ENCODE data around the gene KCNJ9.
"Not testable (repeated sequence)": the region's sequence is repeated elsewhere in the genome, so short reads cannot be mapped to it uniquely, and the experiment has no call there.

The KCNJ9 gene

DNA sequence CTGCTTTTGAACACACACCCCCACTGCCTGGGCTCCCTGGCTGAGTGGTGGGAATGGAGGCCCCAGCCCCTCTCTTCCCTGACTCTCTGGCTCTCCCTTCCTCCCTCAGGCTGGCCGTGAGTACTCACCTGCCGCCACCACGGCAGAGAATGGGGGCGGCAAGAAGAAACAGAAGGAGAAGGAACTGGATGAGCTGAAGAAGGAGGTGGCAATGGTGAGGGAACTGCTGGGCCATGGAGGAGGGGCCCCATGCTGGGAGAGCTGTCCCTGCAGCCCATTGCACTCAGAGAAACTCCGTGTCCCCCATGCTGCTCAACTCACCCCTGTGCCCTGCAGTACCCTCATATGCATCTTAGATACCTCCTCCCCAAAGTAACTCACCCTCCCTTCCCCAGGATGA, 39.5 kb downstream of the KCNJ9 start:
- H2AFZ ChIP-seq (ENCODE audit: low read depth, low read length): no peak overlapping the region
- no peaks in the 10 kb centered on the region for H3K9me3 ChIP-seq (ENCODE audit: low read length)
- peaks cover 10% of the 10 kb centered on the region for H3K4me1 ChIP-seq (ENCODE audit: insufficient read depth, low read length)
- H3K36me3 ChIP-seq (ENCODE audit: insufficient read depth, low read length): no peaks in the 10 kb centered on the region
- H3K27me3 ChIP-seq (ENCODE audit: insufficient read depth, low read length): no peaks in the 10 kb centered on the region
- no peak overlapping the region for H3K4me3 ChIP-seq (ENCODE audit: low read length)

GRCh38 chr1:160121388-160121787, 40.0 kb downstream of the KCNJ9 start:
- H3K4me3 ChIP-seq (ENCODE audit: low read length): no peak overlapping the region
- no peaks in the 10 kb centered on the region for H3K9me3 ChIP-seq (ENCODE audit: low read length)
- no peaks in the 10 kb centered on the region for H3K36me3 ChIP-seq (ENCODE audit: insufficient read depth, low read length)
- H3K27me3 ChIP-seq (ENCODE audit: insufficient read depth, low read length): no peaks in the 10 kb centered on the region
- H3K4me1 ChIP-seq (ENCODE audit: insufficient read depth, low read length): peaks cover 10% of the 10 kb centered on the region
- no peak overlapping the region for H2AFZ ChIP-seq (ENCODE audit: low read depth, low read length)

- H3K27me3 ChIP-seq (ENCODE audit: insufficient read depth, low read length): no peaks in the 10 kb centered on the region
Observed at GRCh38 chr1:160122978-160123495, 41.7 kb downstream of the KCNJ9 start.

DNA sequence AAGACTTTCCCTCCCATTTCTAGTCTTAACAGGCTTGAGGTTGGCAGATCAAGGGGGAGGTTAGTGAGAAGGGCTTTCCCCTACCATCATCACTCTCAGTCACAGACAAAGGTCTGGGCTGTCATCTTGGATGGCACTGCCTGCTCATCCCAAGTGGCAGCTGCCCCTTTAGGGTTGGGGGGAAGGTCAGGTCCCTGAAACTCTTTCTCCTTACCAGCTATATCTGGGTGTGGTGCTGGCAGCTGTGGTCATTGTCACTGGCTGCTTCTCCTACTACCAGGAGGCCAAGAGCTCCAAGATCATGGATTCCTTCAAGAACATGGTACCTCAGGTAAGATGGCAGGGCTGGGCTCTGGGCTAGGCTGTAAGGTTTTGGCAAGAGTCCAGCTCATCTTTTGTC, 42.4 kb downstream of the KCNJ9 start:
- no peak overlapping the region for H2AFZ ChIP-seq (ENCODE audit: low read depth, low read length)
- H3K36me3 ChIP-seq (ENCODE audit: insufficient read depth, low read length): no peaks in the 10 kb centered on the region
- H3K9me3 ChIP-seq (ENCODE audit: low read length): no peaks in the 10 kb centered on the region
- H3K4me1 ChIP-seq (ENCODE audit: insufficient read depth, low read length): no peaks in the 10 kb centered on the region
- no peak overlapping the region for H3K4me3 ChIP-seq (ENCODE audit: low read length)
- no peaks in the 10 kb centered on the region for H3K27me3 ChIP-seq (ENCODE audit: insufficient read depth, low read length)

More at GRCh38 chr1:160122978-160123495, 41.7 kb downstream of the KCNJ9 start:
- Histone ChIP-seq H2AFZ (ENCODE audit: low read depth, low read length) (no peak overlapping the region), H3K36me3 (ENCODE audit: insufficient read depth, low read length) (no peaks in the 10 kb centered on the region), H3K4me1 (ENCODE audit: insufficient read depth, low read length) (peaks cover 4% of the 10 kb centered on the region), H3K9me3 (ENCODE audit: low read length) (no peaks in the 10 kb centered on the region), H3K4me3 (ENCODE audit: low read length) (no peak overlapping the region)

- H3K4me1 ChIP-seq (ENCODE audit: insufficient read depth, low read length): no peaks in the 10 kb centered on the region
- no peaks in the 10 kb centered on the region for H3K9me3 ChIP-seq (ENCODE audit: low read length)
- H3K27me3 ChIP-seq (ENCODE audit: insufficient read depth, low read length): no peaks in the 10 kb centered on the region
- no peak overlapping the region for H2AFZ ChIP-seq (ENCODE audit: low read depth, low read length)
- H3K36me3 ChIP-seq (ENCODE audit: insufficient read depth, low read length): no peaks in the 10 kb centered on the region
- H3K4me3 ChIP-seq (ENCODE audit: low read length): no peak overlapping the region
Observed at GRCh38 chr1:160124705-160125478, 43.6 kb downstream of the KCNJ9 start.

DNA sequence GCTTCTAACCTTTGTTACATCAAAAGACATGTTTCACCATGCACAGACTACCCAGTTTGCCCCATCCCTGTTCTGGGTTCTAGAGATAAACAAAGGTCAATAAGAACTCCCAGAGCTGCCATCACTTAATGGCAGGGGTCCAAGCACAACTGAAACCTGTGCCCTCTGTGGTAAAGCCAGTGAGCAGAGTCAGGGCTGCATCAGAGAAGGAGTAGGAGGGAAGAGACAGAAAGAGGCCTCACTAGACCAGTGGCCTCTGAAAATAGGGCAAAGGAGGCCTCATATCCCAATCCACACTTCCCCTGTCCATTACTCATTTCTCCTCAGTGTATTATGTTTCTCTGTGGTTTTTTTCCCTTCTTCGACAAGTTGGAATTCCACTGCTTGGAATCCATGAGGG, 44.4 kb downstream of the KCNJ9 start:
- Histone ChIP-seq H3K4me1 (ENCODE audit: insufficient read depth, low read length) (no peaks in the 10 kb centered on the region), H2AFZ (ENCODE audit: low read depth, low read length) (no peak overlapping the region), H3K9me3 (ENCODE audit: low read length) (no peaks in the 10 kb centered on the region), H3K36me3 (ENCODE audit: insufficient read depth, low read length) (no peaks in the 10 kb centered on the region), H3K4me3 (ENCODE audit: low read length) (no peak overlapping the region), H3K27me3 (ENCODE audit: insufficient read depth, low read length) (no peaks in the 10 kb centered on the region)

DNA sequence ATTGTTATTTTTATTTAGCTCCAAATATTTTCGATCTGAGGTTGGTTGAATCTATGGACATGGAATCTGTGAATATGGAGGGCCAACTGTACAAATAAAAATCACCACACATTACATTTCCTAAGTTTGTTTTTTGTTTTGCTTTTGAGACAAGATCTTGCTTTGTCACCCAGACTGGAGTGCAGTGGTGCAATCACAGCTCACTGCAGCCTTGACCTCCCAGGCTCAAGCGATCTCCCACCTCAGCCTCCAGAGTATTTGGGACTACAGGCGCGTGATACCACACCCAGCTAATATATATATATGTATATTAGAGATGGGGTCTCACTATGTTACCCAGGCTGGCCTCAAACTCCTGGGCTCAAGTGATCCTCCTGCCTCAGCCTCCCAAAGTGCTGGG, 45.0 kb downstream of the KCNJ9 start:
- not testable (repeated sequence) for H3K27me3 ChIP-seq (ENCODE audit: insufficient read depth, low read length); H2AFZ ChIP-seq (ENCODE audit: low read depth, low read length); H3K36me3 ChIP-seq (ENCODE audit: insufficient read depth, low read length); H3K4me1 ChIP-seq (ENCODE audit: insufficient read depth, low read length); H3K9me3 ChIP-seq (ENCODE audit: low read length); H3K4me3 ChIP-seq (ENCODE audit: low read length)

- H3K36me3 ChIP-seq (ENCODE audit: insufficient read depth, low read length): no peaks in the 10 kb centered on the region
- no peak overlapping the region for H2AFZ ChIP-seq (ENCODE audit: low read depth, low read length)
- no peaks in the 10 kb centered on the region for H3K4me1 ChIP-seq (ENCODE audit: insufficient read depth, low read length)
Observed at GRCh38 chr1:160127381-160127780, 46.0 kb downstream of the KCNJ9 start.

GRCh38 chr1:160127865-160128523, 46.7 kb downstream of the KCNJ9 start:
- Histone ChIP-seq H2AFZ (ENCODE audit: low read depth, low read length) (no peak overlapping the region), H3K27me3 (ENCODE audit: insufficient read depth, low read length) (no peaks in the 10 kb centered on the region), H3K9me3 (ENCODE audit: low read length) (no peaks in the 10 kb centered on the region), H3K36me3 (ENCODE audit: insufficient read depth, low read length) (no peaks in the 10 kb centered on the region), H3K4me3 (ENCODE audit: low read length) (no peak overlapping the region), H3K4me1 (ENCODE audit: insufficient read depth, low read length) (no peaks in the 10 kb centered on the region)

More at GRCh38 chr1:160127381-160127780, 46.0 kb downstream of the KCNJ9 start:
- H3K4me3 ChIP-seq (ENCODE audit: low read length): no peak overlapping the region
- H3K27me3 ChIP-seq (ENCODE audit: insufficient read depth, low read length): no peaks in the 10 kb centered on the region
- no peaks in the 10 kb centered on the region for H3K9me3 ChIP-seq (ENCODE audit: low read length)

DNA sequence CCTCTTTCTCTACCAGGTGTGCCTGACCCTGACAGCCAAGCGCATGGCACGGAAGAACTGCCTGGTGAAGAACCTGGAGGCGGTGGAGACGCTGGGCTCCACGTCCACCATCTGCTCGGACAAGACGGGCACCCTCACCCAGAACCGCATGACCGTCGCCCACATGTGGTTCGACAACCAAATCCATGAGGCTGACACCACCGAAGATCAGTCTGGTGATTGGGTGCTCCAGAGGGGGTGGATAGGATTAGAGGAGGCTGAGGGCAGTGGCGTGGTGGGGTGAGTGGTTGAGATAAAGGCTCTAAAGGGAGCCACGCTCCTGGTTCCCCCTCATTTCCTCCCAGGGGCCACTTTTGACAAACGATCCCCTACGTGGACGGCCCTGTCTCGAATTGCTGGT, 47.3 kb downstream of the KCNJ9 start:
- no peaks in the 10 kb centered on the region for H3K4me1 ChIP-seq (ENCODE audit: insufficient read depth, low read length)
- no peaks in the 10 kb centered on the region for H3K9me3 ChIP-seq (ENCODE audit: low read length)
- H2AFZ ChIP-seq (ENCODE audit: low read depth, low read length): no peak overlapping the region
- H3K27me3 ChIP-seq (ENCODE audit: insufficient read depth, low read length): no peaks in the 10 kb centered on the region
- no peaks in the 10 kb centered on the region for H3K36me3 ChIP-seq (ENCODE audit: insufficient read depth, low read length)
- H3K4me3 ChIP-seq (ENCODE audit: low read length): no peak overlapping the region

DNA sequence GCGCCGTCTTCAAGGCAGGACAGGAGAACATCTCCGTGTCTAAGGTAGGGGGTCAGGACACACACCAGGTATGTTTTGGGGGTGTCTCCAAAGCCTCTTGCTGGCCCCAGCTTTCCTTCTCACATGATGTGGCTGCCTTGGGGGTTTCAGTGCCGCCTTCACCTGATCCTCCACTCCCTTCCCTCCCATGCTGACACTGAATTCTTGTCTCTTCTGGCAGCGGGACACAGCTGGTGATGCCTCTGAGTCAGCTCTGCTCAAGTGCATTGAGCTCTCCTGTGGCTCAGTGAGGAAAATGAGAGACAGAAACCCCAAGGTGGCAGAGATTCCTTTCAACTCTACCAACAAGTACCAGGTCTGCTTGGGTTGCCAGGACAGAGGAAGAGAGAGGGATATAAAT, 47.7 kb downstream of the KCNJ9 start:
- Histone ChIP-seq H3K9me3 (ENCODE audit: low read length) (no peaks in the 10 kb centered on the region), H3K4me1 (ENCODE audit: insufficient read depth, low read length) (no peaks in the 10 kb centered on the region), H3K36me3 (ENCODE audit: insufficient read depth, low read length) (no peaks in the 10 kb centered on the region), H3K4me3 (ENCODE audit: low read length) (no peak overlapping the region), H2AFZ (ENCODE audit: low read depth, low read length) (no peak overlapping the region), H3K27me3 (ENCODE audit: insufficient read depth, low read length) (no peaks in the 10 kb centered on the region)

GRCh38 chr1:160129558-160129957, 48.2 kb downstream of the KCNJ9 start:
- Histone ChIP-seq H2AFZ (ENCODE audit: low read depth, low read length) (no peak overlapping the region), H3K4me3 (ENCODE audit: low read length) (no peak overlapping the region), H3K36me3 (ENCODE audit: insufficient read depth, low read length) (no peaks in the 10 kb centered on the region), H3K4me1 (ENCODE audit: insufficient read depth, low read length) (no peaks in the 10 kb centered on the region), H3K27me3 (ENCODE audit: insufficient read depth, low read length) (no peaks in the 10 kb centered on the region), H3K9me3 (ENCODE audit: low read length) (no peaks in the 10 kb centered on the region)

GRCh38 chr1:160129966-160130365, 48.6 kb downstream of the KCNJ9 start:
- H2AFZ ChIP-seq (ENCODE audit: low read depth, low read length): no peak overlapping the region
- H3K4me1 ChIP-seq (ENCODE audit: insufficient read depth, low read length): no peaks in the 10 kb centered on the region
- no peaks in the 10 kb centered on the region for H3K9me3 ChIP-seq (ENCODE audit: low read length)
- no peaks in the 10 kb centered on the region for H3K27me3 ChIP-seq (ENCODE audit: insufficient read depth, low read length)
- H3K36me3 ChIP-seq (ENCODE audit: insufficient read depth, low read length): no peaks in the 10 kb centered on the region
- no peak overlapping the region for H3K4me3 ChIP-seq (ENCODE audit: low read length)

All from neuron (in vitro differentiated cells).